Testis (tissue), 2 donors: Measurements from ENCODE around the gene DEFB123.

Experiments
- POLR2A ChIP-seq: fragments of 450-650 bp; IDR thresholded peaks from one replicate; pipeline ENCODE4 v1.6.1; 2017; ENCODE audit warnings: antibody characterized with exemption, mild to moderate bottlenecking, moderate library complexity
- TF ChIP-seq, protein P1 (sequence below), 3 experiments: fragments of 450-650 bp in 2 of 3; fragments of 200-600 bp in 1 of 3; sonication (generic) in 1 of 3; IDR thresholded peaks; one replicate each; pipeline ENCODE4 v1.5.1; 2016 to 2019; ENCODE audit warnings: antibody characterized with exemption in 3 of 3, mild to moderate bottlenecking in 2 of 3, moderate library complexity in 1 of 3

- TF ChIP-seq, protein P1, sequence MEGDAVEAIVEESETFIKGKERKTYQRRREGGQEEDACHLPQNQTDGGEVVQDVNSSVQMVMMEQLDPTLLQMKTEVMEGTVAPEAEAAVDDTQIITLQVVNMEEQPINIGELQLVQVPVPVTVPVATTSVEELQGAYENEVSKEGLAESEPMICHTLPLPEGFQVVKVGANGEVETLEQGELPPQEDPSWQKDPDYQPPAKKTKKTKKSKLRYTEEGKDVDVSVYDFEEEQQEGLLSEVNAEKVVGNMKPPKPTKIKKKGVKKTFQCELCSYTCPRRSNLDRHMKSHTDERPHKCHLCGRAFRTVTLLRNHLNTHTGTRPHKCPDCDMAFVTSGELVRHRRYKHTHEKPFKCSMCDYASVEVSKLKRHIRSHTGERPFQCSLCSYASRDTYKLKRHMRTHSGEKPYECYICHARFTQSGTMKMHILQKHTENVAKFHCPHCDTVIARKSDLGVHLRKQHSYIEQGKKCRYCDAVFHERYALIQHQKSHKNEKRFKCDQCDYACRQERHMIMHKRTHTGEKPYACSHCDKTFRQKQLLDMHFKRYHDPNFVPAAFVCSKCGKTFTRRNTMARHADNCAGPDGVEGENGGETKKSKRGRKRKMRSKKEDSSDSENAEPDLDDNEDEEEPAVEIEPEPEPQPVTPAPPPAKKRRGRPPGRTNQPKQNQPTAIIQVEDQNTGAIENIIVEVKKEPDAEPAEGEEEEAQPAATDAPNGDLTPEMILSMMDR (IDR thresholded peaks at IDR 0.05) = no peak
- no peak for TF ChIP-seq POLR2A
Measured at GRCh38 chr20:31418307-31418706, 22.1 kb upstream of the DEFB123 start.
